ENCODE measurements around the gene VTI1A. TPM values are rescaled to one million over a fixed set of nuclear protein-coding genes. Genes with fewer than 3 reads are reported as not detected.

Gene VTI1A
- total RNA-seq, 1 donor from 2014 or later = 33.3 TPM

- Histone ChIP-seq H2AFZ (ENCODE audit: low read depth, low read length) (no peak overlapping the region), H3K9ac (ENCODE audit: low read length) (no peak overlapping the region), H3K27me3 (ENCODE audit: insufficient read depth, low read length) (no peaks in the 10 kb centered on the region), H3K36me3 (ENCODE audit: insufficient read depth, low read length) (peaks cover 4% of the 10 kb centered on the region), H3K9me3 (ENCODE audit: insufficient read depth, low read depth, low read length) (no peaks in the 10 kb centered on the region), H4K20me1 (ENCODE audit: insufficient read depth, low read length) (no peaks in the 10 kb centered on the region), H3K4me2 (ENCODE audit: low read length) (no peak overlapping the region), H3K27ac (ENCODE audit: low read depth, low read length) (no peak overlapping the region), H3K79me2 (ENCODE audit: insufficient read depth, low read length) (no peaks in the 10 kb centered on the region), H3K4me1 (ENCODE audit: insufficient read depth, low read length) (no peaks in the 10 kb centered on the region), H3K4me3 (ENCODE audit: insufficient read depth, low read depth, low read length) (no peak overlapping the region)
- TF ChIP-seq CTCF (IDR thresholded peaks at IDR 0.05; ENCODE audit: insufficient read depth, low read depth, low read length) (no peak), EZH2 (IDR thresholded peaks at IDR 0.05; ENCODE audit: insufficient read depth, low read length) (no peak)
- DNase-seq (ENCODE audit: low read depth) (no peak), FAIRE-seq (no peak)
- H3K4me1 Mint-ChIP-seq (ENCODE audit: low read depth, unreplicated experiment) = no peaks in the 10 kb centered on the region
- H3K9me3 Mint-ChIP-seq (ENCODE audit: unreplicated experiment) = no peaks in the 10 kb centered on the region
- no peak overlapping the region for H3K27ac Mint-ChIP-seq (ENCODE audit: unreplicated experiment)
- H3K4me3 Mint-ChIP-seq (ENCODE audit: unreplicated experiment) = no peak overlapping the region
- no peaks in the 10 kb centered on the region for H3K36me3 Mint-ChIP-seq (ENCODE audit: low read depth, unreplicated experiment)
- H3K27me3 Mint-ChIP-seq (ENCODE audit: low read depth, unreplicated experiment) = no peaks in the 10 kb centered on the region
These were observed 232.4 kb downstream of the VTI1A start for GRCh38 chr10:112679392-112679791.

GRCh38 chr10:112680586-112680985, 233.6 kb downstream of the VTI1A start:
- no peaks in the 10 kb centered on the region for H3K27me3 Mint-ChIP-seq (ENCODE audit: low read depth, unreplicated experiment)
- H3K4me1 Mint-ChIP-seq (ENCODE audit: low read depth, unreplicated experiment) = no peaks in the 10 kb centered on the region
- no peaks in the 10 kb centered on the region for H3K27me3 ChIP-seq (ENCODE audit: insufficient read depth, low read length)
- TF ChIP-seq EZH2 (IDR thresholded peaks at IDR 0.05; ENCODE audit: insufficient read depth, low read length) (no peak), CTCF (IDR thresholded peaks at IDR 0.05; ENCODE audit: insufficient read depth, low read depth, low read length) (no peak)
- H3K9me3 ChIP-seq (ENCODE audit: insufficient read depth, low read depth, low read length) = no peaks in the 10 kb centered on the region
- no peaks in the 10 kb centered on the region for H3K36me3 Mint-ChIP-seq (ENCODE audit: low read depth, unreplicated experiment)
- DNase-seq (ENCODE audit: low read depth) (no peak), FAIRE-seq (no peak)
- no peak overlapping the region for H3K4me3 ChIP-seq (ENCODE audit: insufficient read depth, low read depth, low read length)
- H3K9ac ChIP-seq (ENCODE audit: low read length) = no peak overlapping the region
- H3K4me1 ChIP-seq (ENCODE audit: insufficient read depth, low read length) = no peaks in the 10 kb centered on the region
- H3K79me2 ChIP-seq (ENCODE audit: insufficient read depth, low read length) = no peaks in the 10 kb centered on the region
- H4K20me1 ChIP-seq (ENCODE audit: insufficient read depth, low read length) = no peaks in the 10 kb centered on the region
- H2AFZ ChIP-seq (ENCODE audit: low read depth, low read length) = no peak overlapping the region
- H3K27ac ChIP-seq (ENCODE audit: low read depth, low read length) = no peak overlapping the region
- H3K9me3 Mint-ChIP-seq (ENCODE audit: unreplicated experiment) = no peaks in the 10 kb centered on the region
- H3K4me2 ChIP-seq (ENCODE audit: low read length) = no peak overlapping the region
- H3K27ac Mint-ChIP-seq (ENCODE audit: unreplicated experiment) = no peak overlapping the region
- H3K36me3 ChIP-seq (ENCODE audit: insufficient read depth, low read length) = peaks cover 4% of the 10 kb centered on the region
- no peak overlapping the region for H3K4me3 Mint-ChIP-seq (ENCODE audit: unreplicated experiment)

- H3K4me1 ChIP-seq (ENCODE audit: insufficient read depth, low read length) = no peaks in the 10 kb centered on the region
- FAIRE-seq = no peak
These were observed 240.6 kb downstream of the VTI1A start for GRCh38 chr10:112687647-112688046.

More at GRCh38 chr10:112687647-112688046, 240.6 kb downstream of the VTI1A start:
- Histone ChIP-seq H2AFZ (ENCODE audit: low read depth, low read length) (no peak overlapping the region), H4K20me1 (ENCODE audit: insufficient read depth, low read length) (no peaks in the 10 kb centered on the region), H3K79me2 (ENCODE audit: insufficient read depth, low read length) (no peaks in the 10 kb centered on the region), H3K36me3 (ENCODE audit: insufficient read depth, low read length) (no peaks in the 10 kb centered on the region), H3K9me3 (ENCODE audit: insufficient read depth, low read depth, low read length) (no peaks in the 10 kb centered on the region), H3K27me3 (ENCODE audit: insufficient read depth, low read length) (no peaks in the 10 kb centered on the region), H3K27ac (ENCODE audit: low read depth, low read length) (no peak overlapping the region), H3K4me3 (ENCODE audit: insufficient read depth, low read depth, low read length) (no peak overlapping the region), H3K9ac (ENCODE audit: low read length) (no peak overlapping the region), H3K4me2 (ENCODE audit: low read length) (no peak overlapping the region)
- Mint-ChIP-seq H3K4me1 (ENCODE audit: low read depth, unreplicated experiment) (peaks cover 3% of the 10 kb centered on the region), H3K9me3 (ENCODE audit: unreplicated experiment) (no peaks in the 10 kb centered on the region), H3K4me3 (ENCODE audit: unreplicated experiment) (no peak overlapping the region), H3K36me3 (ENCODE audit: low read depth, unreplicated experiment) (no peaks in the 10 kb centered on the region), H3K27ac (ENCODE audit: unreplicated experiment) (no peak overlapping the region), H3K27me3 (ENCODE audit: low read depth, unreplicated experiment) (no peaks in the 10 kb centered on the region)
- DNase-seq (ENCODE audit: low read depth) = peak; percentile 18
- TF ChIP-seq EZH2 (IDR thresholded peaks at IDR 0.05; ENCODE audit: insufficient read depth, low read length) (no peak), CTCF (IDR thresholded peaks at IDR 0.05; ENCODE audit: insufficient read depth, low read depth, low read length) (no peak)

Data from astrocyte (in vitro differentiated cells and primary cell).